K562 (cell line): Measurements from ENCODE around the gene LRRTM2. TPM values are rescaled to one million over a fixed set of nuclear protein-coding genes. Genes with fewer than 3 reads are reported as not detected.

Experiments
- CREM ChIP-seq: IDR thresholded peaks from 2 replicates; pipeline ENCODE4 v1.6.1; 2014; ENCODE audit warnings: antibody characterized with exemption, low read depth
- DNMT1 ChIP-seq: fragments of 450-650 bp; IDR thresholded peaks from 2 replicates; pipeline ENCODE4 v1.6.1; 2016; ENCODE audit warnings: antibody characterized with exemption, mild to moderate bottlenecking
- RFX5 ChIP-seq: IDR thresholded peaks from 2 replicates; pipeline ENCODE4 v1.6.1; 2011; ENCODE audit warnings: low read depth, mild to moderate bottlenecking, improper control_type of control experiment, low read length
- SMARCB1 ChIP-seq: IDR thresholded peaks from 2 replicates; pipeline ENCODE4 v1.6.1; 2011; ENCODE audit warnings: improper control_type of control experiment, low read depth; ENCODE audit not compliant: insufficient read length
- TAF15 ChIP-seq: fragments of 200-400 bp; formaldehyde crosslinking; IDR thresholded peaks from 2 replicates; pipeline ENCODE4 v1.6.1; 2017; ENCODE audit warnings: mild to moderate bottlenecking, low read depth, low read length, moderate library complexity
- TCF7L2 ChIP-seq: fragments of 150-350 bp; IDR thresholded peaks from 2 replicates; pipeline ENCODE4 v1.6.1; 2016; ENCODE audit warnings: low read depth, mild to moderate bottlenecking, low read length, moderate library complexity
- ZBTB7A ChIP-seq: IDR thresholded peaks from 2 replicates; pipeline ENCODE4 v1.6.1; 2011; ENCODE audit warnings: low read depth, mild to moderate bottlenecking, low read length, moderate library complexity, borderline replicate concordance; ENCODE audit not compliant: control insufficient read depth
- ZNF780A ChIP-seq: fragments of 250-450 bp; sonication (Bioruptor Pico); IDR thresholded peaks from 2 replicates; pipeline ENCODE4 v1.5.0; 2021; ENCODE audit warnings: mild to moderate bottlenecking
- polyA plus RNA-seq, 8 experiments: library from polyadenylated mRNA; depleted of rRNA in 4 of 8; stranded (reverse) in 5 of 8; unstranded in 3 of 8; fragments of >200 nt; fragmentation: Nextera tagmentation in 2 of 8; fragmentation: Illumina TruSeq in 1 of 8; extraction: Ambion mirVana in 2 of 8; extraction: Trizol in 1 of 8; gene quantifications; 2 replicates each; pipeline versions ENCODE4 v1.2.1 to v1.2.3, GENCODE V29; 2011 to 2014; ENCODE audit warnings: inconsistent platforms in 1 of 8, missing spikeins in 1 of 8
- total RNA-seq, 7 experiments: library from RNA; depleted of rRNA in 6 of 7; stranded (reverse); fragments of >200 nt in 6 of 7; fragmentation: Illumina TruSeq in 2 of 7; extraction: Trizol in 2 of 7; gene quantifications; 2 replicates each; pipeline versions ENCODE4 v1.2.1 to v1.2.3, GENCODE V29; 2011 to 2021; ENCODE audit warnings: low replicate concordance in 1 of 7
- TF ChIP-seq, protein P1 (sequence below): fragments of 250-450 bp; sonication (Bioruptor Pico); IDR thresholded peaks from 2 replicates; pipeline ENCODE4 v1.4.0; 2020; ENCODE audit warnings: mild to moderate bottlenecking, moderate library complexity

Gene LRRTM2
- total and polyA plus RNA-seq, 9 of the 15 experiments (the other 6 are each of a cell fraction or from before 2014, with no cell fraction given), result under 0.01 to 0.07 (median 0.03) TPM; not detected in 4

DNA sequence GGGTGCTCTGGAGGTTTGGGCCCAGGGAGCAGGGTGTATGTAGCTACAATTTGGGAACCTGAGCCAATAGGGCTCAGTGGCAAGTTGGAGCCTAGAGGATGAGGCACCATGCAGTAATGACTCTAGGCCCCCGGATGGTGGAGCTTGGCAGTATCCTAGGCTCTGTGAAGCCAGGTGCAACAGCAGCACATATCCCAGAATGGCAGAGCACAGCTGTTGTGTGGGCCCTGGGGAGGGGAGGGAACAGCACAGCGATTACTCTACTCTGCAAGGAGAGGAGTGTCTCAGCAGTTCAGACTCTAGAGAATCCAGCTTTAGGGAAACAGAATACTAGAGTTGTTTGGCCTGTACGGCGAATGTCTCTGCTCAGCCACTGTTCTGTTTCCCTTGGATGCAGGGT, 56.1 kb downstream of the LRRTM2 start (continued):
- TF ChIP-seq, protein P1, sequence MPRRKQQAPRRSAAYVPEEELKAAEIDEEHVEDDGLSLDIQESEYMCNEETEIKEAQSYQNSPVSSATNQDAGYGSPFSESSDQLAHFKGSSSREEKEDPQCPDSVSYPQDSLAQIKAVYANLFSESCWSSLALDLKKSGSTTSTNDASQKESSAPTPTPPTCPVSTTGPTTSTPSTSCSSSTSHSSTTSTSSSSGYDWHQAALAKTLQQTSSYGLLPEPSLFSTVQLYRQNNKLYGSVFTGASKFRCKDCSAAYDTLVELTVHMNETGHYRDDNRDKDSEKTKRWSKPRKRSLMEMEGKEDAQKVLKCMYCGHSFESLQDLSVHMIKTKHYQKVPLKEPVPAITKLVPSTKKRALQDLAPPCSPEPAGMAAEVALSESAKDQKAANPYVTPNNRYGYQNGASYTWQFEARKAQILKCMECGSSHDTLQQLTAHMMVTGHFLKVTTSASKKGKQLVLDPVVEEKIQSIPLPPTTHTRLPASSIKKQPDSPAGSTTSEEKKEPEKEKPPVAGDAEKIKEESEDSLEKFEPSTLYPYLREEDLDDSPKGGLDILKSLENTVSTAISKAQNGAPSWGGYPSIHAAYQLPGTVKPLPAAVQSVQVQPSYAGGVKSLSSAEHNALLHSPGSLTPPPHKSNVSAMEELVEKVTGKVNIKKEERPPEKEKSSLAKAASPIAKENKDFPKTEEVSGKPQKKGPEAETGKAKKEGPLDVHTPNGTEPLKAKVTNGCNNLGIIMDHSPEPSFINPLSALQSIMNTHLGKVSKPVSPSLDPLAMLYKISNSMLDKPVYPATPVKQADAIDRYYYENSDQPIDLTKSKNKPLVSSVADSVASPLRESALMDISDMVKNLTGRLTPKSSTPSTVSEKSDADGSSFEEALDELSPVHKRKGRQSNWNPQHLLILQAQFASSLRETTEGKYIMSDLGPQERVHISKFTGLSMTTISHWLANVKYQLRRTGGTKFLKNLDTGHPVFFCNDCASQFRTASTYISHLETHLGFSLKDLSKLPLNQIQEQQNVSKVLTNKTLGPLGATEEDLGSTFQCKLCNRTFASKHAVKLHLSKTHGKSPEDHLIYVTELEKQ (CRISPR knock-in tag), result no peak
- TF ChIP-seq ZBTB7A (no peak), RFX5 (no peak), CREM (no peak), ZNF780A (no peak), SMARCB1 (no peak), TAF15 (no peak), TCF7L2 (no peak), DNMT1 (no peak)

Other genes starting within 250 kb of the LRRTM2 start
- 102 and 124 TPM in 2 replicates for gene CTNNA1, start 121.9 kb downstream of the LRRTM2 start, total RNA-seq (2014; rRNA removed)
- 89.1 and 102 TPM in 2 replicates for gene CTNNA1, start 121.9 kb downstream of the LRRTM2 start, total RNA-seq (2014; rRNA removed; fragmentation: Illumina TruSeq; extraction: Trizol)
- 89.8 and 90.0 TPM in 2 replicates for gene CTNNA1, start 121.9 kb downstream of the LRRTM2 start, total RNA-seq (2015; rRNA removed; fragmentation: Illumina TruSeq; extraction: Trizol)
- 105 and 117 TPM in 2 replicates for gene CTNNA1, start 121.9 kb downstream of the LRRTM2 start, total RNA-seq (2021)
- gene CTNNA1, start 121.9 kb downstream of the LRRTM2 start, polyA plus RNA-seq (2011; rRNA removed), result 29.6 and 32.5 TPM in 2 replicates
- gene CTNNA1, start 121.9 kb downstream of the LRRTM2 start, polyA plus RNA-seq (2014; fragmentation: Illumina TruSeq; extraction: Trizol), result 101 and 107 TPM in 2 replicates
- gene CTNNA1, start 121.9 kb downstream of the LRRTM2 start, polyA plus RNA-seq (2014; fragmentation: Nextera tagmentation; extraction: Ambion mirVana), result 10 to 100 TPM; 72.8 to 76.5 TPM
- gene CTNNA1, start 121.9 kb downstream of the LRRTM2 start, polyA plus RNA-seq (2014; rRNA removed), result 59.6 and 72.3 TPM in 2 replicates